Measurements from ENCODE around the gene DCAF8L2.
"Not testable (repeated sequence)": the region's sequence is repeated elsewhere in the genome, so short reads cannot be mapped to it uniquely, and the experiment has no call there.

DCAF8L2 gene

DNA sequence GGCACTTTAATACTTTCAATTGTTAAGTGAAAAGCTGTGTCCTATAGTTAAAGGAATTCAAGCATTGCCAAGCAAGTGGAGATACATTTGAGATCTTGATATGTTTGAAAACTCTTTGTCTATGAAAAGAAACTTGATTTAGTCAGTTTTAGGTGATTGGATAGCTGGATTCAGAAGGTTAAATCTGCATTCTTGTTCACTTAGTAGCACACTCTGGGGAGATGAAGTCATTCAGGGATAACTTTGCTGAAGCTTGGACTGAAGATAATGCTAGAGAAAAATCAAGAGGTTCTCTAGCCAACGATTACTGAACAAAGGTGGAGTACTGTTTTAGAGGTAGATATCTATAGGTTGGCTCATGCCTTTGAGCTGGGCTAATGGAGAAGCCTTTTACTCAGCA lies 90.6 kb downstream of the DCAF8L2 start:
- no peak for DNase-seq

DNA sequence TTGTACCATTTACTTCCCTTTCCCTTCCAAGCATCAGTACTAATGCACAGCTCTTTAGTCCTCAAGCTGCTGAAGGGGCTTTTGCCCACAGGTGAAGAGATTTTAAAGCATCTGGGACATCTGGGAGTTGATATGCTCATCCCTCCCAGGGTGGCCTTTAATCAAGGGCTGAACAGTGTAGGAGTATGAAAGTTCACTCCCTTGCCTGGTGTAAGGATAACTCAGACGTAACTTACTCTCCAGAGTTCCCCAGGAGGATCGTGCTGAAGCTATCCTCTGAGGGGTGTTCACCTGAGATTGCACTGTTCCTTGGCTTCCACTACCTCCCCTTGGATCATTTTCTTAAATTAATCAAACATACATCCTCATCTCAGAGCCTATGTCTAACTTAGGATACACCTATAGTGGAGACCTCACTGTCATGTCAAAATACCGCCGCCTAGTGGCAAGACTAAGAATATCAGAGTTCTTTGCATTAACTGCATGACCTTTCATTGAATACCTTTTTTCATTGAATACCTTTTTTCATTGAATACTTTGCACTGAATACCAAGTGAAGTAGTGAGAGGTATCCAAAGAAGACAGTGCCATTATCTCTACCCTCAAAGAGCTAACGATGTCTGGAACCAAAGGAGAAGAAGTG lies 93.5 kb downstream of the DCAF8L2 start:
- not testable (repeated sequence) for DNase-seq

DNA sequence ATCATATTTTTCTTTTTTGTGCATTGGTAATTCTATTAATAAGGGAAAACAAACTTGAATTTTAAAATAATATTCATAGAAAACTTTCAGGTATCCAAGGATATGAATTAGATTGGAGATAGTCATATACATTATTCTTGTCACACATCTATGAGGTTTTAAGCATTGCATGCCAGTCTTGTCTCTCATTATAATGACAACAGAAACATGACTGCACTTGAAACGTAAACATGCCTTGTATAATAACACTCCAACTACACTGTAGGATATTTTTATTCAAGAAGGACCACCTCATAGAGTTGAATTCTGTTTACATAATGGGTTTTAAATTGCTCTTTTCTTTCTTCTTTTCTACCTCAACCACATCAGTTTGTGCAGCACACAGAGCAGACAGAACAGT lies 104.5 kb downstream of the DCAF8L2 start:
- DNase-seq: no peak

DNA sequence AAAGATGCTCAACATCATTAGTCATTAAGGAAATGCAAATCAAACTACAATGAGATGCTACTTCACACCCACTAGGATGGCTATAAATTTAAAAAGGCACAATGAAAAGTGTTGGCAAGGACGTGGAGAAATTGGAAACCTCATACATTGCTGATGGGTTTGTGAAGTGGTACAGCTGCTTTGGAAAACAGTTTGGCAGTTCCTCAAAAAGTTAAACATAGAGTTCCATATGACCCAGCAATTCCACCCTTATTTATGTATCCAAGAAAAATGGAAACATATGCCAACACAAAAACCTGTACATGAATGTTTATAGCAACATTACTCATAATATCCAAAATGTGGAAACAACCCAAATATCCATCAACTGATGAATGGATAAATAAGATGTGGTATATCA lies 116.4 kb downstream of the DCAF8L2 start:
- no peak for DNase-seq

DNA sequence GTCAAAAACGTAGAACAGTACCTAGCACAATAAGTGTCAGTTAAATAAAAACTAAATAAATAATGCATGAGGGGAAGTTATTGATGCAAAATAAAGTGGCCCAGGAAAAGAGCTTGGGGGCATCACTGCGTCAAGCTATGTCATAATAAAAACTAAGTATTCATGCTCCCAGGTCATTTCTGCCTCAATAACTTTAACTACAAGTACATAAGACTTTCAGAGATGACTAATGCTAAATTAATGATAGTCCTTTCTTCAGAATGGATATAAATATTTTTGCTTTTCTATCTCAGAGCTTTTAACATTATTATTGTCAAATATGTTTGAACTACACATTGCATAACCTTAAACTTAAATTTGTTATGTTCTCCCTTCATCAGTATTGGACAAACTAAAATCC lies 125.5 kb downstream of the DCAF8L2 start:
- no peak for DNase-seq

DNA sequence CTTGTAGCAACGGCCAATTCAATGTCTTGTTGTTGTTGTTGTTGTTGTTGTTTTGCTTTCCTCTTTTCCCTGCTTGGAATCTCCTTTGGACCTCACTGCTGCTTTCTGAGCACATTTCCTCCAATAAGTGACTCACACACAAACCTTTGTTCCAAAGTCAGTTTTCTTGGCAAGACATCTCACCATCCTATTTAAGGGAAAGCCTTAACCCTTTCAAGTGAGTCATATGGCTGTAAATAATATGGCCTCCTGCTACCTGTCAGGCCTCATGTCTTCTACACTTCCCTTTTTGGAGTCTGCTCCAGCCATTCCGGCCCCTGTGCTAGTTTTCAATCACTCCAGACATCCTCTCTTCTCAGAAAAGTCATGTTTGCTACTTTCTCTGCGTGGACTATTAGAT lies 138.1 kb downstream of the DCAF8L2 start:
- no peak for DNase-seq

DNA sequence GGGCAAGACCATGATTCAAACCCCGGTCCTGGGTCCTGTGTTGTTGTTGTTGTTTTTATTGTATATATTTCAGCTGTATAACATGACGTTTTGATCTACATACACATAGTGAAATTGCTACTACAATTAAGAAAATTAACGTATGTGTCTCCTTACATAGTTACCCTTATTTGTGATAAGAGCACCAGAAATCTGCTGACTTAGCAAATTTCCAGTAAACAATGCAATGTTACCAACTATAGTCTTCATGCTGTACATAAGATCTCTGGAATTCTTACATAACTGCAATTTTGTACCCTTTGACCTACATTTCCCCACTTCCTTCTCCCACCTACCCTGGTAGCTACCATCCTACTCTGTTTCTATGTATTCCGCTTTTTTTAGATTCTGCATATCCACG lies 141.8 kb downstream of the DCAF8L2 start:
- no peak for DNase-seq

DNA sequence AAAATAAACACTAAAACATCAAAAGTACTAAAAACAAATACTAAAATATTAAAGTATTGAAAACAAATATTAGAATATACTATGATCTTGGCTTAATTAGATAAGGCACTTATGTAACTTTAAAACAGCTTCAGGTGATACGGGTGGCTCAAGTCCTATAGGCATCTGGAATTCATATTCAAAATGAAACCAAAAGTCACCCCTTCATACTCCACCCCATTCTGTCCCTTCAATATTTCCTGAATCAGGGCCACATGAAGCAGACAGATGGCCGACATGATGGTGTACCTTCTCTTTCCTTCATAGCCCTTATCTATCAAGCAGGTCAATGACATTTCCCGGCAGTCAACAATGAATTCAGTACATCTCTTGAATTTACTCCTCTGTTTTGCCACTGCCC lies 145.8 kb downstream of the DCAF8L2 start:
- DNase-seq: no peak

DNA sequence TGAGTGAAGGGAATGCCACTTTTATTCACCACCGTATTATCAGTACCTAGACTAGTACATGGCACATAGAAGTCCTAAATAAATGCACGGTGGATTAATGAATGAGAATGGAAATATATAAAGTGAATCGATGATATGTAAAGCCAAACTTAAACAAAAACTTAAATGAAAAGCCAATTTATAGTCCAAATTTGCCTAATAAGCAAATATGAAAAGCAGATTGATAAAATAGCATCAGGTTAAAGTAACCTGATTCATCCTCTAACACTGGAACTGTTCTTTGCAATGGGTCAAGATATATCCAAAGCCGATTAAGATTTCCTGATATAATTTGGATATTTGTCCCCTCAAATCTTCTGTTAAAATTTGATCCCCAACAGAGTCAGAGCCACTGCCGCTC lies 150.8 kb downstream of the DCAF8L2 start:
- DNase-seq: no peak

DNA sequence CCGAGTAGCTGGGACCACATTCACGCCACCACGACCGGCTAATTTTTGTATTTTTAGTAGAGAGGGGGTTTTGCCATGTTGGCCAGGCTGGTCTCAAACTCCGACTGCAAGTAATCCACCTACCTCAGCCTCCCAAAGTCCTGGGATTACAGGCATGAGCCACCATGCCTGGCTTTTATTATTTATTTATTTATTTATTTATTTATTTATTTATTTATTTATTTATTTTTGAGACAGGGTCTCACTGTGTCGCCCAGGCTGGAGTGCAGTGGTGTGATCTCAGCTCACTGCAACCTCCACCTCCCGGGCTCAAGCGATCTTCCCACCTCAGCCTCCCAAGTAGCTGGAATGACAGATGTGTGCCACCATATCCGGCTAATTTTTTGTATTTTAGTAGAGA lies 153.4 kb downstream of the DCAF8L2 start:
- not testable (repeated sequence) for DNase-seq

DNA sequence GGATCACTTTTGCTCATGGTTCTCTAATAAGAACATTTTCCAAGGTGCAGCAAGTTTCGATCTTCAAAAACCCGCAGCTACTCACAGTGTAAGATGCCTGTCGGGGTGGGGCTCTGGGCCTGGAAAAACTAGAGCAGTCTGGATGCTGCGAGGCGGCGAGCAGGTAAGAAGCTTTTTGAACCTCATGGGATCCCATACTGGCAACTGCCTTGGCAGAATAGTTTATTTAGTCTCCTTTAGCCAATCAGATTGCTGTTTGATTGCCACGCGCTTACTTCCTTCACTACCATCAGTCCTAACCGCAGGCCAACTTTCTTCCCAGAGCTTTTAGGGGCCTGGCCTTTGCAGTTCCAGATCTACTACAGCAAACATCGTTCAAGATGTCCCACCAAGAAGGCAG lies 156.4 kb downstream of the DCAF8L2 start:
- DNase-seq: no peak

DNA sequence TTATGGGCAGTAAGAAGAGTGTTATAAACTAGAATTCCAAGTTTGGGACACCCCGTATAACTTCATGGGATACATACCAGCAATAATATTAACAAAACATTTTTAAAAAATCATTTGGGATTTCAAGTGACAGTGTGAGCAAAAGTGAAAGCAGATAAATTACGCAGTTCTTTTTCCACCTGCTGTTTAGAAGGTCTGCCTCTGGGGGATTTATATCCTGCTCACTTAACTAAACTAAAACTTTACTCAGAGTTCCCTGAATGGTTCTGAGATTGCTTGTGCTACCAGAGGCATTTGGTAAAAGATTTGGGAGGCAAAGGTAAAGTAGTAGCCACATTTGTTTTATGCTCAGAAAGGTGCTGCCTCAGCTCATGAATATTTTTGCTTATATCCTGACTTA lies 160.2 kb downstream of the DCAF8L2 start:
- DNase-seq: not testable (repeated sequence)

DNA sequence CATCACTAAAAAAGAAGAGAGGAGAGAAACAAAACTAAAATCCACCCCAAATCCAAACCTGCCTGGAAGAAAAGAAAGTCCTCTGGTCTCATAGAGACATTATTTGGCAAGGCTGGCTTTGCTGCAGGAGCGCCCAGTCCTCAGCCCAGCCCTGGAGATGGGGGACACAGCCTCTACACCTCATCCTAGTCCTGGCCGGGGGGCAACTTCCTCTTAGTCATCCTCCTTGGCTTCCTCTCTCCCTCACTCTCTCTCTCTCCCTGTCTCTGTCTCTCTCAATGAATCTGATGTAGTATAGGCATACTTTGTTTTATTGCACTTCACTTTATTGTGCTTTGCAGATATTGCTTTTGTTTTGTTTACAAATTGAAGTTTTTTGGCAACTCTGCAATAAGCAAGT lies 161.8 kb downstream of the DCAF8L2 start:
- no peak for DNase-seq

DNA sequence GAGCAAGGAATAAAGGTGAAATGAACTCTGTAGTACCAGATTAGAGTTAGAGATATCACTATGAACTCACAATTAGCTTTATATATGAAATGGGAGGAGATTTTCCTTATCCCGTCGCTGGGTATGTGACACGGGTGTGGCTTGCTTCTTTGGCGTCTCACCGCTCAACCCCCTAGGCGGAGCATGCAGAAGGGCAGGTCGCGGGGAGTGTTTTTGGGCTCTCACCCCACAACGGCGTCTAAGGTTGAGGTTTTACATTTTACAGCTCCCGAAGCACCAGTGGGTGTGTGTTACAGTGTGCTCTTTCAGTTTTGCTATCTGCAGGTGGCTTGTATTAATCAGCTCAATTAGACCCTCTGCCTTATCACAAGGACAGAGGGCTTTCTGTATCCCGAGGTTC lies 175.6 kb downstream of the DCAF8L2 start:
- no peak for DNase-seq

DNA sequence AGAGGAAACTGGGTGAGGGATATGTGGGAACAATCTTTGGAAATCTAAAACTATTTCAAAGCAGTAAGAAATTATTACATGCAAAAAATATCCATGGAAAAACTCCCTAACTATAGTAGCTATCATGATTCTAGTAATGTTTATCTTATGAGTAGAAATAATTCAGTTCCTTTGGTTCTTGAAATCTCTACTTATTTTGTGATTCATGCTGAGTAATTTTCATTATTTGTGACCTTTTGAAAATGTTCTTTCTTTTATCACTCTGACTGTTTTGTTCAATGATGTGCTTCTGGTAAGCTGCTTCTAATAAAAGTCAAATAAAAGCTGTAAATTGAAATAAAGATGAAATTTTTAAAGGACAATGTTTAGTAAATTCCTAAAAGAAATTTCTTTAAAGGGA lies 177.2 kb downstream of the DCAF8L2 start:
- no peak for DNase-seq

DNA sequence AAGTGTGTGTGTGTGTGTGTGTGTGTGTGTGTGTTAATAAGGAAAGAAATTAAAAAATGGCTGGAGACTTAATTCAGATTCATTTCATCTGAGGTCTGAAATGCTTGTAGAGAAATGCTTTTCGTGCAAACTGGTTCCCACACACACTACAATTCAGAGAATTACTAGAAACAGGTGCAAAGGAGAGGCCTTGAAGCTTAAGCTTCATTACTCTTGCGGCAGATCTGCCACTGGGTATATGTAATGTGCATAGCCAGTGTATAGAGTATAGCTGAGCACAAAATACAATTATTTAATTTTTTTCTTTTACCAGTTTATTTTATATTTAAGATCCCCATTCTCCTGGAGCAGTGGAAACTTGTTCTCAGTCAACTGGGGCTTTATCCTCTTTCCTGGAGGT lies 185.8 kb downstream of the DCAF8L2 start:
- DNase-seq: no peak

DNA sequence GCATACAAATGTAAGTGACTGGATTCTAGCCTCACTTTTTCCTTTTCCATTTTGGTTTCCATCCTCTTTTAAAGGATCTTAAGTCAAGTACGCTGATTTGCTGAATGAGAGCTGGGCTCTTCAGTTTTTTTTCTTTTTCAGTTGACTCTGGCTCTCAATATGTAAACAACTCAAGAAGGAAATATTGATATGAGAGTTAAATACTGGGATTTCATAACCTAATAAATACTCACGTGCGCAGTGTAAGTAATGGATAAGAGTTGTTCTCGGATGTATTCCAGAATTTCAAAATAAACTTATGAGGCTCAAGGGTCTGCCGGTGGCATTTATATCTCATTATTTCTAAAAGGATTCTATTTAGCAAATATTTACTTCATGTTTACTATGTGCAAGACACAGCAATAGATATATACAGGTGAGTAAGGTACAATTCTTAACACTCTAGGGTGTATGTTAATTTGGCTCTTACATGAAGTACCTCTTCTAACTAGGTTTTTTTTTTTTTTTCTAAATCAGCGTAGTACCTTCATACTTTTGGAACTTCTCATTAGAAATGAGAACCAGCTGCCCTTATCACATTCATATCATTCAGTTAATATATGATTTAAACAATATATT lies 206.6 kb downstream of the DCAF8L2 start:
- no peak for DNase-seq

DNA sequence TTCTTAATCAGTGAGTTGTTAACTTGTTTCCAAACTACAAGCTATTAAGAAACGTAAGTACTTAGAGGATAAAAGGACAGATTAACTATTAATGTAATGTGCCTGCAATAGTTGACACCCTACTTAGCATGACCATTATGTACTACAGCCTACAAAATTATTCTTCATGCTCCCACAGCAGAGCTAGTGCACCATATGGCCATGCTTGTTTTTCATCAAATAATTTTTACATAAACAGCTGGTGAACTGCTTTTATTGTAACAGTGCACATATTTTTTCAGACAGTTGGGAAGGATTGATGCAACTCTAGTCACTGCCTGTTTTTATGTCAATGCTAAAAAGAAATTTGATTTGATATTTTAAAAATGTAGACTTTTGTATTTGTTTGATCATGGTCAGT lies 207.4 kb downstream of the DCAF8L2 start:
- DNase-seq: no peak

All from C1 segment of cervical spinal cord (tissue), 14 donors.